Mesothelial cell of epicardium (in vitro differentiated cells): ENCODE results near the gene WWOX. TPM values are rescaled to one million over a fixed set of nuclear protein-coding genes. Genes with fewer than 3 reads are reported as not detected.

Experiments
- DNase-seq, 2 experiments: peaks; one replicate each; pipeline ENCODE4 v3.0.0; 2021; ENCODE audit warnings: low spot score in 2 of 2; ENCODE audit not compliant: unreplicated experiment in 2 of 2
- H3K27ac Mint-ChIP-seq: 2 replicates; pipeline ENCODE4 v1.8.0; 2021; ENCODE audit warnings: mixed read lengths
- H3K27me3 Mint-ChIP-seq: 2 replicates; pipeline ENCODE4 v1.8.0; 2021; ENCODE audit warnings: low read depth, mixed read lengths
- H3K36me3 Mint-ChIP-seq: 2 replicates; pipeline ENCODE4 v1.8.0; 2021; ENCODE audit warnings: mixed read lengths
- H3K4me1 Mint-ChIP-seq: 2 replicates; pipeline ENCODE4 v1.8.0; 2021; ENCODE audit warnings: mixed read lengths
- H3K4me3 Mint-ChIP-seq: 2 replicates; pipeline ENCODE4 v1.8.0; 2021; ENCODE audit warnings: mild to moderate bottlenecking, moderate library complexity, mixed read lengths
- H3K9me3 Mint-ChIP-seq: 2 replicates; pipeline ENCODE4 v1.8.0; 2021; ENCODE audit warnings: mixed read lengths
- total RNA-seq: library from RNA; stranded (reverse); gene quantifications from 3 replicates; pipeline ENCODE4 v1.2.1, GENCODE V29; 2021
- TF ChIP-seq, protein P1 (sequence below): fragments of 200-600 bp; sonication (generic); IDR thresholded peaks from one replicate; pipeline ENCODE4 v1.5.0; 2021; ENCODE audit warnings: antibody characterized with exemption; ENCODE audit not compliant: unreplicated experiment

The WWOX gene
- total RNA-seq, 1 donor from 2014 or later: 29.7 TPM

GRCh38 chr16:78340590-78340989 lies 241.1 kb downstream of the WWOX start:
- H3K4me3 Mint-ChIP-seq: no peak overlapping the region
- H3K27me3 Mint-ChIP-seq: no peaks in the 10 kb centered on the region
- DNase-seq: no peak
- no peak overlapping the region for H3K27ac Mint-ChIP-seq
- H3K4me1 Mint-ChIP-seq: no peaks in the 10 kb centered on the region
- TF ChIP-seq, protein P1, sequence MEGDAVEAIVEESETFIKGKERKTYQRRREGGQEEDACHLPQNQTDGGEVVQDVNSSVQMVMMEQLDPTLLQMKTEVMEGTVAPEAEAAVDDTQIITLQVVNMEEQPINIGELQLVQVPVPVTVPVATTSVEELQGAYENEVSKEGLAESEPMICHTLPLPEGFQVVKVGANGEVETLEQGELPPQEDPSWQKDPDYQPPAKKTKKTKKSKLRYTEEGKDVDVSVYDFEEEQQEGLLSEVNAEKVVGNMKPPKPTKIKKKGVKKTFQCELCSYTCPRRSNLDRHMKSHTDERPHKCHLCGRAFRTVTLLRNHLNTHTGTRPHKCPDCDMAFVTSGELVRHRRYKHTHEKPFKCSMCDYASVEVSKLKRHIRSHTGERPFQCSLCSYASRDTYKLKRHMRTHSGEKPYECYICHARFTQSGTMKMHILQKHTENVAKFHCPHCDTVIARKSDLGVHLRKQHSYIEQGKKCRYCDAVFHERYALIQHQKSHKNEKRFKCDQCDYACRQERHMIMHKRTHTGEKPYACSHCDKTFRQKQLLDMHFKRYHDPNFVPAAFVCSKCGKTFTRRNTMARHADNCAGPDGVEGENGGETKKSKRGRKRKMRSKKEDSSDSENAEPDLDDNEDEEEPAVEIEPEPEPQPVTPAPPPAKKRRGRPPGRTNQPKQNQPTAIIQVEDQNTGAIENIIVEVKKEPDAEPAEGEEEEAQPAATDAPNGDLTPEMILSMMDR: no peak
- H3K36me3 Mint-ChIP-seq: peaks cover 13% of the 10 kb centered on the region
- peaks cover 28% of the 10 kb centered on the region for H3K9me3 Mint-ChIP-seq

- H3K4me1 Mint-ChIP-seq: no peaks in the 10 kb centered on the region
- no peak overlapping the region for H3K4me3 Mint-ChIP-seq
- peaks cover 6% of the 10 kb centered on the region for H3K27me3 Mint-ChIP-seq
- H3K9me3 Mint-ChIP-seq: peaks cover 13% of the 10 kb centered on the region
- TF ChIP-seq, protein P1: no peak
- H3K36me3 Mint-ChIP-seq: no peaks in the 10 kb centered on the region
- no peak for DNase-seq
- H3K27ac Mint-ChIP-seq: no peak overlapping the region
Measured at GRCh38 chr16:78348068-78348467, 248.6 kb downstream of the WWOX start.

DNA sequence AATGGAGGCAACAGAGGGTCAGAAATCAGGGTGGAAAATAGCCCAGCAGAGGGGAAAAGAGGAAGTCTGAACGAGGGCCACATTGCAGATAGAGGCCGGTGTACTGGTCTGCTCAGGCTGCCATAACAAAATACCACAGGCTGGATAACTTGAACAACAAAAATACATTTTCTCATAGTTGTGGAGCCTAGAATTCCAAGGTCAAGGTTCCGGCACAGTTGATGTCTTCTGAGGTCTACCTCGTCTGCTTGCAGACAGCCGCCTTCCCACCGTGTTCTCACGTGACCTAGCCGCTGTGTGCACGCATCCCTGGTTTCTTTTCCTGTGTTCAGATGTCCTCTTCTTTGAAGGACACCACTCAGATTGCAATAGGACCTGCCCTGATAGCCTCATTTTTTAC lies 249.4 kb downstream of the WWOX start:
- no peaks in the 10 kb centered on the region for H3K4me1 Mint-ChIP-seq
- H3K4me3 Mint-ChIP-seq: no peak overlapping the region
- no peak overlapping the region for H3K27ac Mint-ChIP-seq
- TF ChIP-seq, protein P1: no peak
- no peak for DNase-seq
- peaks cover 6% of the 10 kb centered on the region for H3K27me3 Mint-ChIP-seq
- no peaks in the 10 kb centered on the region for H3K36me3 Mint-ChIP-seq
- peaks cover 13% of the 10 kb centered on the region for H3K9me3 Mint-ChIP-seq

- peaks cover 11% of the 10 kb centered on the region for H3K9me3 Mint-ChIP-seq
- H3K27me3 Mint-ChIP-seq: peaks cover 6% of the 10 kb centered on the region
- no peak for DNase-seq
- H3K4me1 Mint-ChIP-seq: no peaks in the 10 kb centered on the region
- no peak overlapping the region for H3K4me3 Mint-ChIP-seq
- no peak overlapping the region for H3K27ac Mint-ChIP-seq
- H3K36me3 Mint-ChIP-seq: no peaks in the 10 kb centered on the region
- TF ChIP-seq, protein P1: no peak
Measured at GRCh38 chr16:78352184-78352583, 252.7 kb downstream of the WWOX start.

GRCh38 chr16:78353640-78354275 lies 254.3 kb downstream of the WWOX start:
- TF ChIP-seq, protein P1: no peak
- no peak for DNase-seq
- Mint-ChIP-seq H3K27ac (no peak overlapping the region), H3K9me3 (peaks cover 8% of the 10 kb centered on the region), H3K4me3 (no peak overlapping the region), H3K36me3 (no peaks in the 10 kb centered on the region), H3K4me1 (no peaks in the 10 kb centered on the region), H3K27me3 (peaks cover 9% of the 10 kb centered on the region)
